Bronchial epithelial cell (primary cell): ENCODE results near the gene PLXNA4. TPM values are rescaled to one million over a fixed set of nuclear protein-coding genes. Genes with fewer than 3 reads are reported as not detected.

Experiments used
- DNase-seq: peaks from one replicate; pipeline ENCODE4 v3.0.0-alpha.2; 2010; ENCODE audit warnings: low read depth
- FAIRE-seq: peaks from 2 replicates; lab custom pipeline; 2011; peaks lifted over from hg19 to GRCh38; lab: Jason Lieb, UNC
- H3K27me3 ChIP-seq: 2 replicates; pipeline ENCODE4 v1.5.1; 2011; ENCODE audit warnings: low read length; ENCODE audit not compliant: control insufficient read depth, insufficient read depth
- H3K36me3 ChIP-seq: 2 replicates; pipeline ENCODE4 v1.5.1; 2011; ENCODE audit warnings: low read length; ENCODE audit not compliant: control insufficient read depth, insufficient read depth
- H3K4me3 ChIP-seq: 2 replicates; pipeline ENCODE4 v1.5.1; 2011; ENCODE audit warnings: mild to moderate bottlenecking, low read depth, low read length, control low read depth
- CTCF ChIP-seq: IDR thresholded peaks from 2 replicates; pipeline ENCODE4 v1.5.1; 2011; ENCODE audit warnings: mild to moderate bottlenecking, moderate library complexity, low read length, control low read depth, inconsistent platforms; ENCODE audit not compliant: insufficient read depth, severe bottlenecking
- total RNA-seq: library from RNA; depleted of rRNA; stranded (reverse); fragments of >200 nt; gene quantifications from 2 replicates; pipeline ENCODE4 v1.2.1, GENCODE V29; 2014

Gene PLXNA4
- total RNA-seq, 1 donor from 2014 or later: under 0.01 TPM

GRCh38 chr7:132379292-132379691 lies 197.0 kb downstream of the PLXNA4 start:
- no peaks in the 10 kb centered on the region for H3K36me3 ChIP-seq
- FAIRE-seq (no peak), DNase-seq (no peak)
- no peaks in the 10 kb centered on the region for H3K27me3 ChIP-seq
- TF ChIP-seq CTCF: no peak
- no peak overlapping the region for H3K4me3 ChIP-seq

DNA sequence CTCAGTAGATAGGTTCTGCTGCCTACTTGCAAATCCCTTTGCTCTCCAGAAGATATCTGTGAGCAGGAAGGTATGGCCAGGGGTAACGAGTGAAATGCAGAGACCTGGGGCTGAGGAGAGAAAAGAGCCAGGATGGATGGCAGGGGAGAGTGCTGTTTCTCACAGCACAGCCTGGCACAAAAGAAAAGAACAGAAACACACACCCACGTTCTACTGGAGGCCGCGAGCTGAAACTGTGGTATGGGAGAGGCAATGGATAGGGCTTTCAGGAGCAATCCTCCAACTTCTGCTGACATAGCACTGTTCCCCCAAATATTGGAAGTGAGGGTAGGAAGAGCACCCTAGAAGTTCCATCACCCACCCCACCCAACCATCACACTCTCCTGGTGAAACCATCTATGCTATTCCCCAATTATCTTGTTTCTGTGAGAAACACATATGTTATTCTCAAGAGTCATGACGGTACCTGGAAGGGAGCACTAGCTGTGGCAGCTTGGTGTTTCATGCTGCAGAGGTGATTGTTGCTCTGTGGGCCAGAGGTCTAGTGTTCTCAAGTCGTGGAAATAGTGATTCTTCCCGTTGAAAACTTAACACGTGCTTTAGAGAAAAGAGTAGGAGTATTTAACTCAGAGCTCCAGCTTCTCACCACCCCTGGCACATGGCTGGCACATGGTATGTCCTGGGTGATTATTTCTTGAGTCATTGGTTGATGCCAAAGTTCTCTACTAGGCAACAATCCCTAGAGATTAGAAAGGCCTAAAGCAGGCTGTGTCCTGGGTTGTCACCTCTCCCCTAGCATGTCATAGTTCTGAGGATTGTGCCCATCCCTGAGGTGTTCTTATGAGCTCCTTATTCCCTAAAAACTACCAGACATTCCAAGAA lies 198.3 kb downstream of the PLXNA4 start:
- DNase-seq (no peak), FAIRE-seq (peak; percentile 23)
- Histone ChIP-seq H3K4me3 (no peak overlapping the region), H3K36me3 (no peaks in the 10 kb centered on the region), H3K27me3 (no peaks in the 10 kb centered on the region)
- no peak for TF ChIP-seq CTCF

DNA sequence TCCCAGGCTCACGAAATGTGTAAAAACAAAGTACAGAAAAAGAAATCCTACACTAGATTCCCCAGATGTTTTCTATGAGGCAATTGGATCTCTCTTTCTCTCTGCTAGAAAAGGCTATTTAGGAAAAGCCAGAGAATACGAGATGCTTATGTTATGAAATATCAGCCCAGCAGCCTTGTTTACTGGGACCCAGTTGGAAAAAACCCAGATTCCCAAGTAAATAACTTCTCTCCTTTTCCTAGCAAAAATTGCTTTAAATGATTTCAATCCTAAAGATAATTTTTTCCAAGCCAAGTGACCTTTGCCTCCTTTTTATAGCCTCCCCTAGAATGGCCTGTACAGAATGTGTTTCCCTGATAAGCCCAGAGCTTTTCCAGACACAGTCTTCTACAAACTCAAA lies 199.3 kb downstream of the PLXNA4 start:
- FAIRE-seq (no peak), DNase-seq (no peak)
- Histone ChIP-seq H3K27me3 (no peaks in the 10 kb centered on the region), H3K4me3 (no peak overlapping the region), H3K36me3 (no peaks in the 10 kb centered on the region)
- no peak for TF ChIP-seq CTCF

DNA sequence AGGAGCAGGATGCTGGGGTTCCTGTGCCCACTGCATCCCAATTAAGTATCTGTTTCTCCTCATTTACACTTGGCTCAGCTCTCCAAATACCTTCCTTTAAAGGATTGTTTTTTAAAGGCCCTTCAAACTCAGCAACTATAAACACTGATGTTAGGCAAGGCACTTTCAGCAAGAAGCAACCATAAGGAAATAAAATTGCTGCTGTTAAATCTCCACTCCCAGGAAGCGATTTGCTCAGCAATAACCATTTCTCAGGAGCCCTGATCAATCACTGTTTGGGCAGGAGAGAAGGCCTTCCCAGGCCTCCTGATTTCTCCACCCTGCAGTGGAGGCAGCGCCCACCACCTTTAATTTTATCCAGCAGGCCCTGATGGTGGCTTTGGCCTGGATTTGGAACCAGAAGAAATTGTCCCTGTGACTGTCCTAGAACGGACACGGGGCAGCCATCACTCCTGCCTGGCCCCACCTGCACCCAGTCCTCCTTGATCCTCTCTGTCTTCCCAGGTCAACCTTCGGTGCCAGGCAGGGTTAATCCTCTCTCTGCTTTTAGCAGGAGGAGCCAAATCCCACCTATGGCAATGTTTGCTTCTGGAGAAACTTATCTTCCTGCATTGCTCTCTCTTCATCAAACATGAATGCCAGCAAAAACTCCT lies 199.8 kb downstream of the PLXNA4 start:
- no peak for DNase-seq
- H3K27me3 ChIP-seq: no peaks in the 10 kb centered on the region
- no peak for FAIRE-seq
- H3K36me3 ChIP-seq: no peaks in the 10 kb centered on the region
- TF ChIP-seq CTCF: no peak
- H3K4me3 ChIP-seq: no peak overlapping the region

DNA sequence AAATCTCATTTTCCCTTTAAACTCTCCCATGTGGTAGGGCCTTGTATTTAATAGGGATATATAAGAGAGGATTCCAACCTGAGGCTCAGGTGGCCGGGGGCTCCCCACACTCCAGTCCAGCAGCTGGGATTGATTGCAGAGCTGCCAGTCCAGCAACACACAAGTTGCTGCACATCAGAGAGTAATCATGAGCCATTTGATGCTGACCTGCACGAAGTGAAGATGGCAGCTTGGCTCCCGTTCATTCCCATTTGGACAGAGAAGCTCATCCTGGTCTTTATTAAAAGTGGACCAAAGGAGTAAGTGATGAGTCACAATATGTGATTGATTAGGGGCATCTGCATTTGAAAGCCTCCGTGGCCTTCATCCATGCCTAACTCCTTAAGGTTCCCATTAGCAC lies 202.4 kb downstream of the PLXNA4 start:
- no peaks in the 10 kb centered on the region for H3K27me3 ChIP-seq
- no peak for FAIRE-seq
- H3K4me3 ChIP-seq: no peak overlapping the region
- TF ChIP-seq CTCF: no peak
- H3K36me3 ChIP-seq: no peaks in the 10 kb centered on the region
- no peak for DNase-seq
